Mucosa of rectum (tissue), 2 donors: ENCODE measurements around the gene RHD.
"Not testable (repeated sequence)": the region's sequence is repeated elsewhere in the genome, so short reads cannot be mapped to it uniquely, and the experiment has no call there.

ENCODE experiments used
- H3K27ac ChIP-seq, 2 donors: one replicate each; pipeline ENCODE4 v1.7.0; 2013; ENCODE audit warnings: inconsistent platforms in 2 of 2, low read depth in 2 of 2, low read length in 2 of 2
- H3K27me3 ChIP-seq, 2 donors: one replicate each; pipeline ENCODE4 v1.7.0; 2013; ENCODE audit warnings: low read length in 2 of 2; ENCODE audit not compliant: control insufficient read depth in 2 of 2, insufficient read depth in 2 of 2
- H3K36me3 ChIP-seq, 2 donors: one replicate each; pipeline ENCODE4 v1.7.0; 2013; ENCODE audit warnings: low read length in 2 of 2; ENCODE audit not compliant: control insufficient read depth in 2 of 2, insufficient read depth in 2 of 2
- H3K4me1 ChIP-seq, 2 donors: one replicate each; pipeline ENCODE4 v1.7.0; 2013; ENCODE audit warnings: low read length in 2 of 2, mild to moderate bottlenecking in 1 of 2; ENCODE audit not compliant: control insufficient read depth in 2 of 2, insufficient read depth in 2 of 2
- H3K4me3 ChIP-seq, 2 donors: one replicate each; pipeline ENCODE4 v1.7.0; 2013; ENCODE audit warnings: low read length in 2 of 2
- H3K9ac ChIP-seq, 2 donors: one replicate each; pipeline ENCODE4 v1.7.0; 2013; ENCODE audit warnings: low read length in 2 of 2, low read depth in 1 of 2, mild to moderate bottlenecking in 1 of 2
- H3K9me3 ChIP-seq, 2 donors: one replicate each; pipeline ENCODE4 v1.7.0; 2013; ENCODE audit warnings: low read length in 2 of 2; ENCODE audit not compliant: control insufficient read depth in 2 of 2
- donor health status: healthy.
- donor health status: Normal muscosa, but diverticular disease.

RHD gene

DNA sequence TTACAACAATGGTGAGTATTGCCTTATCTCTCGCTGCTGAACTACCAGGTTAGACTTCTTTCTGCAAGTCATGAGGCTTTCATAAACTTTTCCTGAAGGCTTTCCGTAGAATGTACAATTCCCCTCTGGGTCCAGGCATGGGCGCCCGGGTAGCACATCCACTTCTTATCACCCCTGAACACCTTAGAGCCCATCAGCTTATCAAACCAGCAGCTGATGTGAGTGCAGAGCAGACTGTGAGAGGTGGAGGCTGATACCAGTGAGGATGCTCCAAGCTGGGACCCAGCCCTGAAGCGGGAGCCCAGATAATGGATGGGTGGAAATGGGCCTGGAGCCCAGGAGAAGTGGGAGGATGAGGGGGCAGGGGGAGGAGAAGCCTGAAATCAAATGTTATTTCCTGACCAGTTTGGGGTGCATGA lies 7.4 kb downstream of the RHD start:
- H3K36me3 ChIP-seq, H3K27me3 ChIP-seq, H3K9me3 ChIP-seq, H3K4me3 ChIP-seq, H3K4me1 ChIP-seq, H3K27ac ChIP-seq, H3K9ac ChIP-seq: not testable (repeated sequence)

GRCh38 chr1:25285862-25286261 lies 13.6 kb downstream of the RHD start:
- H3K9me3 ChIP-seq, H3K36me3 ChIP-seq, H3K27ac ChIP-seq, H3K27me3 ChIP-seq, H3K4me1 ChIP-seq, H3K4me3 ChIP-seq, H3K9ac ChIP-seq: not testable (repeated sequence)

- H3K36me3 ChIP-seq, H3K9me3 ChIP-seq, H3K27me3 ChIP-seq, H3K27ac ChIP-seq, H3K4me1 ChIP-seq, H3K4me3 ChIP-seq, H3K9ac ChIP-seq: not testable (repeated sequence)
Measured at GRCh38 chr1:25287164-25287563, 14.9 kb downstream of the RHD start.

GRCh38 chr1:25288573-25289101 lies 16.3 kb downstream of the RHD start:
- not testable (repeated sequence) for H3K27ac ChIP-seq, H3K9me3 ChIP-seq, H3K4me1 ChIP-seq, H3K4me3 ChIP-seq, H3K9ac ChIP-seq, H3K36me3 ChIP-seq, H3K27me3 ChIP-seq

GRCh38 chr1:25290043-25290442 lies 17.7 kb downstream of the RHD start:
- H3K4me3 ChIP-seq, H3K4me1 ChIP-seq, H3K9me3 ChIP-seq, H3K27me3 ChIP-seq, H3K36me3 ChIP-seq, H3K9ac ChIP-seq, H3K27ac ChIP-seq: not testable (repeated sequence)

- H3K27me3 ChIP-seq, H3K9me3 ChIP-seq, H3K9ac ChIP-seq, H3K36me3 ChIP-seq, H3K27ac ChIP-seq, H3K4me3 ChIP-seq, H3K4me1 ChIP-seq: not testable (repeated sequence)
Measured at GRCh38 chr1:25293426-25293825, 21.1 kb downstream of the RHD start.

- not testable (repeated sequence) for H3K27me3 ChIP-seq, H3K4me3 ChIP-seq, H3K9ac ChIP-seq, H3K27ac ChIP-seq, H3K4me1 ChIP-seq, H3K36me3 ChIP-seq, H3K9me3 ChIP-seq
Measured at GRCh38 chr1:25294889-25295826, 22.8 kb downstream of the RHD start.

DNA sequence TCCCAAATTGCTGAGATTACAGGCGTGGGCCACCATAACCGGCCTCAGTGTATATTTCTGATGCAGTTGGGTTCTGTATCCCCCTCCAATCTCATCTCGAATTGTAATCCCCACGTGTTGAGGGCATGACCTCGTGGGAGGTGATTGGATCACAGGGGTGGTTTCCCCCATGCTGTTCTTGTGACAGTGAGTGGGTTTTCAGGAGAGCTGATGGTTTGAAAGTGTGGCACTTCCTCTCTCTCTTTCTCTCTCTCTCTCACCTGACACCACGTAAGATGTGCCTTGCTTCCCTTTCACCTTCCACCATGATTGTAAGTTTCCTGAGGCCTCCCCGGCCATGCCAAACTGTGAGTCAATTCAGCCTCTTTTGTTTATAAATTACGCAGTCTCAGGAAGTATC lies 24.2 kb downstream of the RHD start:
- not testable (repeated sequence) for H3K9ac ChIP-seq, H3K36me3 ChIP-seq, H3K27me3 ChIP-seq, H3K4me1 ChIP-seq, H3K27ac ChIP-seq, H3K4me3 ChIP-seq, H3K9me3 ChIP-seq

DNA sequence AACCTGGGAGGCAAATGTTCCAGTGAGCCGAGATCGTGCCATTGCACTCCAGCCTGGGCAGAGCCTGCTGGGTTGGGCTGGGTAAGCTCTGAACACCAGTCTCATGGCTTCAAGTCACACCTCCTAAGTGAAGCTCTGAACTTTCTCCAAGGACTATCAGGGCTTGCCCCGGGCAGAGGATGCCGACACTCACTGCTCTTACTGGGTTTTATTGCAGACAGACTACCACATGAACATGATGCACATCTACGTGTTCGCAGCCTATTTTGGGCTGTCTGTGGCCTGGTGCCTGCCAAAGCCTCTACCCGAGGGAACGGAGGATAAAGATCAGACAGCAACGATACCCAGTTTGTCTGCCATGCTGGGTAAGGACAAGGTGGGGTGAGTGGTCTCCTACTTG lies 28.4 kb downstream of the RHD start:
- not testable (repeated sequence) for H3K4me1 ChIP-seq, H3K9me3 ChIP-seq, H3K27ac ChIP-seq, H3K4me3 ChIP-seq, H3K27me3 ChIP-seq, H3K9ac ChIP-seq, H3K36me3 ChIP-seq

DNA sequence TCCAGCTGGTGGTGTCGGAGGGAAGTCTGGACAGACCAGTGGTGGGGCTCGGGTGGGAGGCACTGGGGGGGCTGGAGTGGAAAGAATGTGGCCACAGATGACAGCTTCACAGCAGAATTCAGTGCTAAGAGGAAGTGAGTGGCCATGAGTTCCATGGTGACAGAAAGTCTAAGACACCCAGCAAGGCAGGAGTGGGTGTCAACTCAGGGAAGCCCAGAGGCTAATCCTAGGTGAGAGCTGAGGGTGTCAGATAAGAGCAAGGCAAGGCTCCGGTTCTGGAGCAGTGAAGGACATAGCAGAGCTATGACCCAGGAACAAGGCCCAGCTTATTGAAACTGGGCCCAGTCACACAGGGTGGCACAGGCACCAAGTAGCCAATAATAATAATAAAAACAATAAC lies 30.0 kb downstream of the RHD start:
- not testable (repeated sequence) for H3K36me3 ChIP-seq, H3K9me3 ChIP-seq, H3K4me3 ChIP-seq, H3K27me3 ChIP-seq, H3K9ac ChIP-seq, H3K27ac ChIP-seq, H3K4me1 ChIP-seq
